Right renal pelvis (tissue), 4 donors: ENCODE data around the gene PHF10. TPM values are rescaled to one million over a fixed set of nuclear protein-coding genes. Genes with fewer than 3 reads are reported as not detected.
"Not testable (repeated sequence)": the region's sequence is repeated elsewhere in the genome, so short reads cannot be mapped to it uniquely, and the experiment has no call there.

Experiments
- DNase-seq, 4 donors: peaks; one replicate each; pipeline ENCODE4 v3.0.0-alpha.2; 2013; ENCODE audit warnings: low read depth in 4 of 4, low spot score in 3 of 4, missing footprints in 1 of 4
- polyA plus RNA-seq, 4 donors: library from polyadenylated mRNA; unstranded; fragments of 120-200 nt; gene quantifications; one replicate each; pipeline ENCODE4 v1.2.1, GENCODE V29; 2013; ENCODE audit not compliant: insufficient read length in 4 of 4

The PHF10 gene
- polyA plus RNA-seq, 4 donors, result 99.5 to 130 (median 124) TPM

GRCh38 chr6:169723991-169724493 lies 258 bp downstream of the PHF10 start:
- no peak for DNase-seq

GRCh38 chr6:169723200-169723909 lies 945 bp downstream of the PHF10 start:
- DNase-seq, result peak; percentile 49 to 62 (median 53)

GRCh38 chr6:169722362-169723199 lies 1.7 kb downstream of the PHF10 start:
- DNase-seq, result peak in 1 of 4 donors; percentile 32

DNA sequence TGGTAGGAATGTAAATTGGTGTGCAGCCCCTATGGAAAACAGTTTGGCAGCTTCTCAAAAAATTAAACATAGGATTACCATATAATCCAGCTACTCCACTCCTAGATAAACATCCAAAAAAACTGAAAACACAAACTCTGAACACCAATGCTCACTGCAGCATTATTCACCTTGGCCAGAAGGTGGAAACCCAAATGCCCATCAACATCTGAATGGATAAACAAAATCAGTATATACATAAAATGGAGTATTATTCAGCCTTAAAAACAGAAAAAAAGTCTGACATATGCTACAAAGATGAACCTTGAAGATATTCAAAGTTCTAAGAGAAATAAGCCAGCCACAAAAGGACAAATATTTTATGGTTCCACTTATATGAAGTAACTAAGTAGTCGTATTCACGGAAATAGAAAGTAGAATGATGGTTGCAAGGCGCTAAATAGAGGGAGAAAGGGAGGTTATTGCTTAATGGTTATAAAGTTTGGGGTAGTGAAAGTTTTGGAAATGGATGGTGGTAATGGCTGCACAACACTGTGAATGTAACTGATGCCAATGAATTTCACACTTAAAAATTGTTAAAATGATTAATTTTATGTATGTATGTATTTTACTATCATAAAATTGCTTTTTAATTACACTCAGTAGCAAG lies 4.0 kb downstream of the PHF10 start:
- no peak for DNase-seq

GRCh38 chr6:169719117-169719516 lies 5.2 kb downstream of the PHF10 start:
- no peak for DNase-seq

DNA sequence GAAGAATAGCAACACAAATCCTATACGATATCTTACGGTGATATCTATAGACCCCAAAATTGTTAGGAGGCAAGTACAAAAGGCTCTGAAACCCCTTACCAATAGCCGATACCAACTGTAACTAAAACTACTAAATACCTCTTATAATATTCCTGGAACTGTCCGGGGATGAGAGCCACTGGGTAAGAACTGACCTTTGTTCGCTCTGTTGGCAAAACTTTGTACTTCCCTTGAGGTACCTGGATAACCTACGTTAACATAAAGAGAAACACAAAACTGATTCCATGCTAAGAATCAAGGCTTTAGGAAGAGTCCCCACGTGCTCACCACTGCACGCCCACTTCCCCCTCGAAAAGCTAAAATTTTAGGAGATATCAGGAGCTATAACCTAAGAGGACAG lies 9.7 kb downstream of the PHF10 start:
- DNase-seq, result no peak

GRCh38 chr6:169714178-169714577 lies 10.1 kb downstream of the PHF10 start:
- no peak for DNase-seq

DNA sequence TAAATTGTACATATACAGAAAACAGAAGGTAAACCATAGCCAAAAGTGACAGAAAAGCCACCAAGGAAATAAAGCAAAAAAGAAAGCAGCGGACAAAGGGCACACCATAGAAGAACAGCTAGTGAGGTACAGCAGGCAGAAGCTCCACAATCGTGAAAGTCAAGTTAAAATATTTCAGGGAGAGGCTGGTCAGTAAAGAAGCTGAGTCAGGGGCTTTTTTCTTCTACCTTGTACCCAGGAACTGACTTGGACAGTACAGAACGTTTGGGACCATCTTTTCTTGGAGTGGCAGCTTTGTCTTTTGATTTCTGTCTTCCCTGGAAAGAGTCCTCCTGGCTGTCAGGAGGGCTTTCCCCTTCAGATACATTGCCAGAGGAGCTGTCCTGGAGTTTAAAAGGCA lies 14.3 kb downstream of the PHF10 start:
- DNase-seq, result no peak

- no peak for DNase-seq
Observed at GRCh38 chr6:169709293-169709692, 15.0 kb downstream of the PHF10 start.

GRCh38 chr6:169707772-169708171 lies 16.5 kb downstream of the PHF10 start:
- no peak for DNase-seq

DNA sequence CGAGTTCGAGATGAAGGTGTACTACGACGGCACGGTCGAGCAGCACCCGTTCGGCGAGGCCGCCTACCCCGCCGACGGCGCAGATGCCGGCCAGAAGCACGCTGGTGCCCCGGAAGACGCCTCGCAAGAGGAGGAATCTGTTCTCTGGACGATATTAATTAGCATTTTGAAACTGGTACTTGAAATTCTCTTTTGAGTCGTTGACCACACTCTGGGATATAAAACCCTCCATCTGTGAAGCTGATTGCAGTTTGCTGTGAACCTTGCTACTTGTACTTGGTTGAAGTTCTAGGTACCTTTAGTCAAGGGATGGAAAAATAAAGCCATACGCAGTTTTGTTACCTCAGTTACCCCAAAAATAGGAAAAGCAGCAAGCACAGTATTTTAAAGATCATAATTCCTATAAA lies 21.5 kb downstream of the PHF10 start:
- no peak for DNase-seq

DNA sequence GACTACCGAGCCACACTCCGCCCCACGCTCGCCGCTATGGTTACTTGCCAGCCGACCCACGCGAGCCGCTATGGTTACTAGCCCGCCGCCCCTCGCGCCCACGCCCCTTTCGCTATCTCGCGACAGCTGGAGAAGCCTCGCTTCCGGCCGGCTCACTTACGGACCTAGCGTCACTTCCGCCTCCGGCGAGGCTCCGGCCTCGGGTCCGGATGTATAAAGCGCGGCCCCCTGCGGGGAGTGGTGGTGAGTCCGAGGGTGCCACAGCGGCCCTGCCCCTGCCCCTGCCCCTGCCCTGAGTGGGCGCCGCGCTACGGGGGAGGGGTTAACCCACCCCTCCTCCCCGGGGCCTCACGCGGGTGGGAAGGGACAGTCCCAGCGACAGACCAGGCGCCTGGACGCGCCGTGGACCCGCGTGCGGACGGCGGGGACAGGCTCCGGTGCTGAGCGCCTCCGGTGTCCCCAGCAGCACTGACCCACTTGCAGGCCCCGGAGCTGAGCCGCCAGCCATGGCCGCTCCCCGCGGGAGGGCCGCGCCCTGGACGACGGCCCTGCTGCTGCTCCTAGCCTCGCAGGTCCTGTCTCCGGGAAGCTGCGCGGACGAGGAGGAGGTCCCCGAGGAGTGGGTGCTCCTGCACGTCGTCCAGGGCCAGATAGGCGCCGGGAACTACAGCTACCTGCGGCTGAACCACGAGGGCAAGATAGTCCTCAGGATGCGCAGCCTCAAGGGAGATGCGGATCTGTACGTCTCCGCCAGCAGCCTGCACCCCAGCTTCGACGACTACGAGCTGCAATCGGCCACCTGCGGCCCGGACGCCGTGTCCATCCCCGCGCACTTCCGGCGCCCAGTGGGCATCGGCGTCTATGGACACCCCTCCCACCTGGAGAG lies 22.1 kb downstream of the PHF10 start, which contains the start of the genes C6orf120 and WDR27:
Gene C6orf120, plus strand, starts transcription at position 173 of the 886 bp plus-strand sequence. Its CDS starts 334 bp downstream, at position 507.
Gene WDR27, minus strand, starts transcription at position 76 of the 886 bp plus-strand sequence. CDS start 13,024 bp downstream, outside the sequence.
- DNase-seq, result peak; percentile 89 to 95 (median 90)

- no peak for DNase-seq
Observed at GRCh38 chr6:169701311-169701953, 22.9 kb downstream of the PHF10 start.

DNA sequence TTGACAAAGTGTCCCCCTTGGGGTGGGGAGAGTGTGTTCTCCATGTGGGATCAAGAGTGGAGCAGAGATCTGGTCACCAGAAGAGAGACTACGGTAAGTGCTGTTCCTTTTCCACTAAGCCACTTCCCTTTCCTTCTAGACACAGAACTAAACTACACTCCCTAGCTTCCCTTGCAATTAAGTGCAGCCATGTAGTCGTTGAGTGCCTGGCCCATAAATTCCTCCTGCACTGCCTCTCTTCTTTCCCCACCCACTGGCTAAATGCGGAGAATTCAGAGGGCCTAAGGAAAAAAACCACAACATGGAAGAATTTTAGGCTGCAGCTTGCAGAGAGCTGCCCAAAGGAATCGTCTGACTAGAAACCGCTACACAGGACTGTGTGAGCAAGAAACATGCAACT lies 24.0 kb downstream of the PHF10 start:
- DNase-seq, result no peak

- not testable (repeated sequence) for DNase-seq
Observed at GRCh38 chr6:169697115-169697514, 27.2 kb downstream of the PHF10 start.

- no peak for DNase-seq
Observed at GRCh38 chr6:169695131-169695530, 29.2 kb downstream of the PHF10 start.

DNA sequence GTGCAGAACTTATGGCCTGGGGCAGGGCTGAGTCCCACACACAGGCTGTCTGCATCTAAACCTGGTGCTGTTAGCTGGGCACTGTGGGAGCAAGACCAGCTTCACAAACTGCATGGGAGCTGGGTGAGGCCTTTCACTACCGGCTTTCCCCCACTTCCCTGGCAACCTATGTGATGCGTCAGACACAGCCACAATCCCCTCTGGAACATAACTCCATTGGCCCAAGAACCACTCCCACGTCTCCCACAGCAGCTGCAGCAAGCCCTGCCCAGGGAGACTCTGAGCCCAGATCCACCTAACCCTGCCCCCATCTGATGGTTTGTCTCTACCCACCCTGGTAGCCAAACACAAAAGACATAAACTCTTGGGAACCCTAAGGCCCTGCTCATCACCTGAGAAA lies 31.8 kb downstream of the PHF10 start:
- DNase-seq, result no peak

- DNase-seq, result no peak
Observed at GRCh38 chr6:169691260-169691659, 33.0 kb downstream of the PHF10 start.

DNA sequence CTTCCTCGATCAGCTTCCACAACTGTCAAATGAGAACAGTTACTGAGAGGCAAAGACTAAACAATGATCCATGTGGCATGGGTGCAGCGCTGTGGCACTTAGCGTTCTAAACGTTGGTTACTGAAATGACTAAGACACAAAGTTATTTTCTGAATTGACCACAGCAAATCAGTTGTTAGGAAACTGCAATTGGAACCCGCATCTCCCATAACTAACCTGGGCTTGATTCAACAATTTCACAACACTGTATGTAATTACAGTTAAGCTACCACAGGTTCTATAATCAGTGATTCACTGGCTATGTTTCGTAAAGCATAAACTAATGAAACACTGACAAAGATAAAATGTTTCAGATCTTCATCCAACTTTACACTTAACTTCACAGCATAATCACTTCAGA lies 35.0 kb downstream of the PHF10 start:
- DNase-seq, result no peak
